Effector CD8-positive, alpha-beta T cell (primary cell): ENCODE results near the gene DSCAM.
"Not testable (repeated sequence)": the region's sequence is repeated elsewhere in the genome, so short reads cannot be mapped to it uniquely, and the experiment has no call there.

Source experiments
- DNase-seq: peaks from one replicate; lab custom pipeline; 2025; lab: John Stamatoyannopoulos, UW
- total RNA-seq, 4 experiments: gene quantifications; one replicate each; lab custom pipeline; 2026; lab: John Stamatoyannopoulos, UW

The DSCAM gene
- 0 reads per million in 4 experiments for total RNA-seq

- DNase-seq = no peak
Observed at GRCh38 chr21:40846587-40847411, at the start of gene DSCAM. Gene DSCAM, minus strand, starts transcription at chr21:40847158. Its CDS starts 497 bp downstream, at chr21:40846661.

GRCh38 chr21:40895697-40896096 lies 48.7 kb upstream of the DSCAM start:
- not testable (repeated sequence) for DNase-seq

- DNase-seq = no peak
Observed at GRCh38 chr21:40886931-40887330, 40.0 kb upstream of the DSCAM start.

- DNase-seq = no peak
Observed at GRCh38 chr21:40886006-40886405, 39.0 kb upstream of the DSCAM start.

GRCh38 chr21:40882192-40882915 lies 35.4 kb upstream of the DSCAM start:
- no peak for DNase-seq

GRCh38 chr21:40881767-40882166 lies 34.8 kb upstream of the DSCAM start:
- DNase-seq = no peak

- DNase-seq = no peak
Observed at GRCh38 chr21:40871099-40871498, 24.1 kb upstream of the DSCAM start.

GRCh38 chr21:40863839-40864238 lies 16.9 kb upstream of the DSCAM start:
- DNase-seq = no peak

- DNase-seq = no peak
Observed at GRCh38 chr21:40858517-40858916, 11.6 kb upstream of the DSCAM start.

- DNase-seq = no peak
Observed at GRCh38 chr21:40853956-40854688, 7.2 kb upstream of the DSCAM start.

GRCh38 chr21:40852563-40852962 lies 5.6 kb upstream of the DSCAM start:
- DNase-seq = no peak

GRCh38 chr21:40851749-40852148 lies 4.8 kb upstream of the DSCAM start:
- DNase-seq = no peak

GRCh38 chr21:40850071-40850470 lies 3.1 kb upstream of the DSCAM start:
- DNase-seq = no peak

- DNase-seq = no peak
Observed at GRCh38 chr21:40847951-40848350, 993 bp upstream of the DSCAM start.

GRCh38 chr21:40846103-40846502 lies 855 bp downstream of the DSCAM start:
- DNase-seq = no peak

GRCh38 chr21:40845441-40845995 lies 1.4 kb downstream of the DSCAM start:
- no peak for DNase-seq

- DNase-seq = no peak
Observed at GRCh38 chr21:40844935-40845334, 2.0 kb downstream of the DSCAM start.

- DNase-seq = no peak
Observed at GRCh38 chr21:40842197-40842552, 4.8 kb downstream of the DSCAM start.

- DNase-seq = no peak
Observed at GRCh38 chr21:40841524-40842196, 5.3 kb downstream of the DSCAM start.

- DNase-seq = no peak
Observed at GRCh38 chr21:40840401-40841125, 6.4 kb downstream of the DSCAM start.

- DNase-seq = no peak
Observed at GRCh38 chr21:40839521-40839920, 7.4 kb downstream of the DSCAM start.
